Suprapubic skin (tissue), 4 donors: ENCODE data around the gene RMND1. TPM values are rescaled to one million over a fixed set of nuclear protein-coding genes. Genes with fewer than 3 reads are reported as not detected.

Experiments used
- DNase-seq, 2 donors: peaks; one replicate each; pipeline ENCODE4 v3.0.0-alpha.2; 2019; ENCODE audit warnings: low spot score in 2 of 2
- H3K27ac ChIP-seq: fragments of 200-600 bp; sonication (generic); one replicate; pipeline ENCODE4 v1.5.1; 2019
- H3K27me3 ChIP-seq: fragments of 200-600 bp; sonication (generic); one replicate; pipeline ENCODE4 v1.5.1; 2019
- H3K36me3 ChIP-seq: fragments of 200-600 bp; sonication (generic); one replicate; pipeline ENCODE4 v1.5.1; 2019
- H3K4me1 ChIP-seq: fragments of 200-600 bp; sonication (generic); one replicate; pipeline ENCODE4 v1.5.1; 2019
- H3K4me3 ChIP-seq: fragments of 200-600 bp; sonication (generic); one replicate; pipeline ENCODE4 v1.5.1; 2019; ENCODE audit warnings: mild to moderate bottlenecking
- H3K9me3 ChIP-seq: fragments of 200-600 bp; sonication (generic); one replicate; pipeline ENCODE4 v1.5.1; 2019
- EP300 ChIP-seq: sonication (generic); formaldehyde crosslinking; IDR thresholded peaks from one replicate; pipeline ENCODE4 v1.6.1; 2017; ENCODE audit warnings: antibody characterized with exemption
- POLR2A ChIP-seq, 2 donors: fragments of 450-650 bp; IDR thresholded peaks; one replicate each; pipeline ENCODE4 v1.6.1; 2017; ENCODE audit warnings: antibody characterized with exemption in 2 of 2, mild to moderate bottlenecking in 2 of 2, moderate library complexity in 2 of 2
- POLR2AphosphoS5 ChIP-seq, 3 donors: sonication (generic); formaldehyde crosslinking; IDR thresholded peaks; one replicate each; pipeline ENCODE4 v1.6.1; 2017; ENCODE audit warnings: antibody characterized with exemption in 3 of 3
- WGBS: methylation state at CpG from one replicate; pipeline ENCODE4 v1.1.5; 2018; 5-methylcytosine and 5-hydroxymethylcytosine counted together
- total RNA-seq, 4 donors: library from RNA; depleted of rRNA; stranded (reverse); fragments of >200 nt; gene quantifications; one replicate each; pipeline ENCODE4 v1.1.0, GENCODE V29; 2016
- TF ChIP-seq, protein P1 (sequence below), 2 donors: fragments of 200-600 bp in 1 of 2; fragments of 450-650 bp in 1 of 2; sonication (generic) in 1 of 2; IDR thresholded peaks; one replicate each; pipeline ENCODE4 v1.5.1; 2016 to 2019; ENCODE audit warnings: antibody characterized with exemption in 2 of 2, mild to moderate bottlenecking in 1 of 2, moderate library complexity in 1 of 2

RMND1 gene
- total RNA-seq, 4 donors from 2014 or later, result 11.7 to 25.7 (median 12.8) TPM

DNA sequence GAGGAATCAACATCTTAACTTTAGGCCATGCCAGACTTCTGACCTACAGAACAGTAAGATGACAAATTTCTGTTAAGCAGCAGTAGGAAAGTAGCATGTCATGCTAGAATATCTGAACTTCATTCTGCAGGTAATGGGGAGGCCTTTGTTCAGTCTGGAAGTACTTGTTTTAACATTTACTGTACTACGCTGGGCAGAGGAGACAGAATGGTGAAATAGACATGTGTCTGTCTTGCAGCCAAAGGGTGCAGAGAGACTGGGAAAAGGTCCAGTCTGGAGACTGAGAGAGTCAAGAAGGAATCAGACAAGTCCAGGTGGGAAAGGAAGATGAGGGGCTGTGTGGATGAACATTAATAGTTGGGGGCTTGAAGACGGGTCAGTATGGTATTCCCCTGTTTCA lies 43.1 kb downstream of the RMND1 start:
- no peak overlapping the region for H3K27ac ChIP-seq
- DNase-seq, result no peak
- no peak overlapping the region for H3K4me3 ChIP-seq
- peaks cover 39% of the 10 kb centered on the region for H3K36me3 ChIP-seq
- no peaks in the 10 kb centered on the region for H3K27me3 ChIP-seq
- no peaks in the 10 kb centered on the region for H3K4me1 ChIP-seq
- no peaks in the 10 kb centered on the region for H3K9me3 ChIP-seq
- TF ChIP-seq POLR2AphosphoS5 (IDR thresholded peaks at IDR 0.05) (no peak), POLR2A (IDR thresholded peaks at IDR 0.05) (no peak), EP300 (no peak)
- TF ChIP-seq, protein P1, sequence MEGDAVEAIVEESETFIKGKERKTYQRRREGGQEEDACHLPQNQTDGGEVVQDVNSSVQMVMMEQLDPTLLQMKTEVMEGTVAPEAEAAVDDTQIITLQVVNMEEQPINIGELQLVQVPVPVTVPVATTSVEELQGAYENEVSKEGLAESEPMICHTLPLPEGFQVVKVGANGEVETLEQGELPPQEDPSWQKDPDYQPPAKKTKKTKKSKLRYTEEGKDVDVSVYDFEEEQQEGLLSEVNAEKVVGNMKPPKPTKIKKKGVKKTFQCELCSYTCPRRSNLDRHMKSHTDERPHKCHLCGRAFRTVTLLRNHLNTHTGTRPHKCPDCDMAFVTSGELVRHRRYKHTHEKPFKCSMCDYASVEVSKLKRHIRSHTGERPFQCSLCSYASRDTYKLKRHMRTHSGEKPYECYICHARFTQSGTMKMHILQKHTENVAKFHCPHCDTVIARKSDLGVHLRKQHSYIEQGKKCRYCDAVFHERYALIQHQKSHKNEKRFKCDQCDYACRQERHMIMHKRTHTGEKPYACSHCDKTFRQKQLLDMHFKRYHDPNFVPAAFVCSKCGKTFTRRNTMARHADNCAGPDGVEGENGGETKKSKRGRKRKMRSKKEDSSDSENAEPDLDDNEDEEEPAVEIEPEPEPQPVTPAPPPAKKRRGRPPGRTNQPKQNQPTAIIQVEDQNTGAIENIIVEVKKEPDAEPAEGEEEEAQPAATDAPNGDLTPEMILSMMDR (IDR thresholded peaks at IDR 0.05), result no peak
- 84% methylated on average over 2 of the region's 2 CpGs for WGBS

DNA sequence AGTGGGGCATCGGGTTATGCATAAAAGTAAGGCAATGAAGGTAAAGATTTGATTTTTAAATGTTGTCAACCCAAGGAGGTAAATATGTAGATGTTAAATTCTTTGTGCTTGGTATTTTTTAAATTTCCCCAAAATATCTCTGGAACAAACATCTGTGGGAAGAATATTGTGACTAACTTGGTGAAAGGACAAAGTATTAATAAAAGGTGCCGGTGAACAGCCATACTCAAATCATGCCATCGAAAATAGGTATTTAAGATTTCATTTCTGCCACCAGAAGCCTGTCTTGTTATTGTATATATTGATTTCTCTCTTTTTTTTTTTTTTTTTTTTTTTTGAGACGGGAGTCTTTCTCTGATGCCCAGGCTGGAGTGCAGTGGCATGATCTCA lies 48.0 kb downstream of the RMND1 start:
- Histone ChIP-seq H3K9me3 (no peaks in the 10 kb centered on the region), H3K36me3 (peaks cover 22% of the 10 kb centered on the region), H3K27me3 (no peaks in the 10 kb centered on the region), H3K4me1 (peaks cover 14% of the 10 kb centered on the region), H3K27ac (no peak overlapping the region), H3K4me3 (no peak overlapping the region)
- WGBS, result 80% methylated on average over 4 of the region's 4 CpGs
- DNase-seq, result no peak
- TF ChIP-seq POLR2AphosphoS5 (IDR thresholded peaks at IDR 0.05) (no peak), POLR2A (IDR thresholded peaks at IDR 0.05) (no peak)
- TF ChIP-seq, protein P1 (IDR thresholded peaks at IDR 0.05), result no peak

DNA sequence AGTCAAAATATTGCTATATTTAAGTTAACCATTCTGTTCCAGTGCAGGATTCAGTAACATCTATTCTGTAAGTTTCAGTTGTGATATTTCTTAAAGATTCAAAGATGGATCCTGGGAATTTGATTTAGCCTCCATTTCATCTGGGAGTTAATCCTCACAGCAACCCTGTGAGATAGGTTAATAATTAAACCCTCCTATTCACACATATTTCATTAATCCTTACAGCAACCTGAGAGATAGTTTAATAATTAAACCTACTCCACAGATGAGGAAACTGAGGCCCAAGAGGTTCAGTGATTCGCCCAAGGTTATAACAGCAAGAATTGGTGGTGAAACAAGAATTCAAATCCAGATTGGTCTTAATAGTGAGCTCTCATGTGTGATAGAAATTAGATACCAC lies 49.7 kb downstream of the RMND1 start:
- 97% methylated on average over 1 of the region's 1 CpG for WGBS
- H3K4me3 ChIP-seq, result no peak overlapping the region
- no peaks in the 10 kb centered on the region for H3K27me3 ChIP-seq
- no peak for DNase-seq
- no peak overlapping the region for H3K27ac ChIP-seq
- peaks cover 12% of the 10 kb centered on the region for H3K36me3 ChIP-seq
- TF ChIP-seq POLR2A (IDR thresholded peaks at IDR 0.05) (no peak), EP300 (no peak), POLR2AphosphoS5 (IDR thresholded peaks at IDR 0.05) (no peak)
- TF ChIP-seq, protein P1 (IDR thresholded peaks at IDR 0.05), result no peak
- H3K4me1 ChIP-seq, result peaks cover 14% of the 10 kb centered on the region
- H3K9me3 ChIP-seq, result no peaks in the 10 kb centered on the region

DNA sequence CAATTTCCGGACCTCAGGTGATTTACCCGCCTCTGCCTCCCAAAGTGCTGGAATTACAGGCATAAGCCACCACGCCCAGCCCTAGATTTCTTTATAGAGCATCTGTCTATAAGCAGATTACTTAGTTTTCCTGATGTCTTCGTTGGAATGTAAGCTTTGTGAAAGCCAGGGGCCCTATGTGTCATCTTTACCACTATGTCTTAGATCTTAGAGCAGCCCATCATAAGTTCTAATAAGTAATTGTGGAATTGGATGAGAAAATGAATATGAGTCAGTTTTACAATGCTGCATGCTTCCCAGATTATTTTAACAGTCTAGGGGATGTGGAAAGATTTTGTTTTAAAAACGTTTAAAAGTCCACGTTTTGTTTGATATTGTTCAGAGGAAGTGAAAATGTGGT lies 51.5 kb downstream of the RMND1 start:
- no peaks in the 10 kb centered on the region for H3K27me3 ChIP-seq
- peaks cover 12% of the 10 kb centered on the region for H3K36me3 ChIP-seq
- no peak overlapping the region for H3K27ac ChIP-seq
- no peaks in the 10 kb centered on the region for H3K9me3 ChIP-seq
- no peak for DNase-seq
- 68% methylated on average over 6 of the region's 6 CpGs for WGBS
- H3K4me1 ChIP-seq, result peaks cover 23% of the 10 kb centered on the region
- H3K4me3 ChIP-seq, result no peak overlapping the region
- TF ChIP-seq EP300 (no peak), POLR2A (IDR thresholded peaks at IDR 0.05) (no peak), POLR2AphosphoS5 (IDR thresholded peaks at IDR 0.05) (no peak)
- TF ChIP-seq, protein P1 (IDR thresholded peaks at IDR 0.05), result no peak

DNA sequence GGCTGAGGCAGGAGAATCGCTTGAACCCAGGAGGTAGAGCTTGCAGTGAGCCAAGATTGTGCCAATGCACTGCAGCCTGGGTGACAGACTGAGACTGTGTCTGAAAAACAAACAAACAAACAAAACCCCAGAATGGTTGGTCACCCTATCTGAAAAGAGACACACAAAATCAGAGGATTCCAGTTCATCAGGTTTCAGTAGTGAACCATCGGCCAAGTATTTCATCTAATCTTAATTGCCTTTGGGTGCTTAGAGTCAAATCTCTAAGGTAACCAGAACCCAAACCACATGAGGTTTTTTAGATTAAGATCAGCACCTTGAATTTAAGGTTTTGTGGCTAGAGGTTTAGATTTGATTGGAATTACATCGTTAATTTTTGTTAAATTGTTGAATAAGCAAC lies 52.2 kb downstream of the RMND1 start:
- Histone ChIP-seq H3K4me3 (no peak overlapping the region), H3K36me3 (peaks cover 11% of the 10 kb centered on the region), H3K4me1 (peaks cover 28% of the 10 kb centered on the region), H3K27ac (no peak overlapping the region), H3K27me3 (no peaks in the 10 kb centered on the region), H3K9me3 (no peaks in the 10 kb centered on the region)
- 48% methylated on average over 3 of the region's 3 CpGs for WGBS
- no peak for DNase-seq
- TF ChIP-seq, protein P1 (IDR thresholded peaks at IDR 0.05), result no peak
- no peak for TF ChIP-seq POLR2A (IDR thresholded peaks at IDR 0.05)
- no peak for TF ChIP-seq EP300
- no peak for TF ChIP-seq POLR2AphosphoS5 (IDR thresholded peaks at IDR 0.05)
